Mucosa of descending colon (tissue), 3 donors: ENCODE measurements around the gene NABP2. TPM values are rescaled to one million over a fixed set of nuclear protein-coding genes. Genes with fewer than 3 reads are reported as not detected.

Source experiments
- ATAC-seq: fragments of 200-7000 bp; cut with Tn5 transposase; one replicate; pipeline ENCODE4 v1.9.1; 2020; ENCODE audit warnings: mild to moderate bottlenecking, moderate library complexity
- DNase-seq, 3 donors: peaks; one replicate each; pipeline ENCODE4 v3.0.0-alpha.2; 2020
- H3K36me3 ChIP-seq: fragments of 200-600 bp; one replicate; pipeline ENCODE4 v1.8.0; 2021; ENCODE audit warnings: low read depth, mild to moderate bottlenecking
- H3K4me1 ChIP-seq: fragments of 200-600 bp; one replicate; pipeline ENCODE4 v1.8.0; 2021; ENCODE audit warnings: low read depth, mild to moderate bottlenecking
- H3K4me3 ChIP-seq: fragments of 200-600 bp; one replicate; pipeline ENCODE4 v1.8.0; 2021; ENCODE audit warnings: mild to moderate bottlenecking
- H3K9me3 ChIP-seq: fragments of 200-600 bp; one replicate; pipeline ENCODE4 v1.8.0; 2021; ENCODE audit warnings: mild to moderate bottlenecking
- intact Hi-C, 2 donors: fragments of 100-400 bp; cut with DNase I in 1 of 2; cut with micrococcal nuclease in 1 of 2; formaldehyde crosslinking; loops; one replicate each; pipeline versions ENCODE4 v1.11.0 to v1.11.1; 2022; cut with DNase I, micrococcal nuclease
- total RNA-seq, 3 donors: library from RNA; stranded (reverse); fragmentation: NEBNext Ultra II Directional in 2 of 3; extraction: Animal tissue kit (Norgen Biotek cat#: 25700) in 2 of 3; gene quantifications; one replicate each; pipeline versions ENCODE4 v1.2.1 to v1.2.4, GENCODE V29; 2021 to 2023
- TF ChIP-seq, protein P1 (sequence below): fragments of 200-600 bp; IDR thresholded peaks from one replicate; pipeline ENCODE4 v1.8.0; 2022; ENCODE audit warnings: antibody characterized with exemption, mild to moderate bottlenecking
- donor health status: DM: no; HTN: no; CAD: no; lungs with moderate emphysema.
- donor health status: DM: no; HTN: no; CAD: no.
- donor health status: DM: no; HTN: yes; CAD: no.

Gene NABP2
- total RNA-seq, 3 donors from 2014 or later: 22.2 to 37.3 (median 30.2) TPM

DNA sequence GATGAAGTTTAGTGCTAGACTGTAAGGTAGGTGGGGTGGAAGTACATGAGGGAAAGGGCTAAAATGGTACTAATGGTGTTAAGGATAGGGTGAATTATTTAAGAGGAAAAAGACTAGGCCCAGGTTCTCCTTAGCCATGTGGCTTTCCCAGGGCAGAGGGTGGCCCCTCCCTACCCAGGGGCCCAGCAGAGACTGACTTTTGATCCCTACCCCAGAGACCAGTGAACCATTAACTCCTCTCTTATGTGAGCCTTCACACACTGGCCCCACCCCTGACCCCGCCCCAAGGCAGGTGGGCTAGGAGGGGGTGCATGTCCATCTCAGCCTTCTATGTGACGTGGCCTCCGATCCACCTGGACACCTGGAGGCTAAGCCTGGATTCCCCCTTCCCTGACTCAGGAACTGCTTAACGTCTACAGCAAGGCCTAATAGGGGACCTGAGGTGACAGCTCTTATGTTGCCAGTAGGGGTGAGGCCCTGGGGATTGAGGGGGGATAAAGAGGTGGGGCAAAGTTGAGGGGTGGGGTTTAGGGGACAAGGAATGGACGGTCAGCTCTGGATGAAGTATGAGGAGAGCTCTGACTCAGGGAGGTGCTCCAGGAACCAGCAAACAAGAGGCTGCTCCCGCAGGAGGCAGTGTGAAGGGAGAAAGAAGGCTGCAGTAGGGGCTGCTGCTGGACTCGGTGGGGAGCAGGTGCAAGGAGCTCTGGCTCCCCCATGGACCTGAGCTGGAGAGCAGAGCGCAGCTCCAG, 6.5 kb downstream of the NABP2 start:
- TF ChIP-seq, protein P1, sequence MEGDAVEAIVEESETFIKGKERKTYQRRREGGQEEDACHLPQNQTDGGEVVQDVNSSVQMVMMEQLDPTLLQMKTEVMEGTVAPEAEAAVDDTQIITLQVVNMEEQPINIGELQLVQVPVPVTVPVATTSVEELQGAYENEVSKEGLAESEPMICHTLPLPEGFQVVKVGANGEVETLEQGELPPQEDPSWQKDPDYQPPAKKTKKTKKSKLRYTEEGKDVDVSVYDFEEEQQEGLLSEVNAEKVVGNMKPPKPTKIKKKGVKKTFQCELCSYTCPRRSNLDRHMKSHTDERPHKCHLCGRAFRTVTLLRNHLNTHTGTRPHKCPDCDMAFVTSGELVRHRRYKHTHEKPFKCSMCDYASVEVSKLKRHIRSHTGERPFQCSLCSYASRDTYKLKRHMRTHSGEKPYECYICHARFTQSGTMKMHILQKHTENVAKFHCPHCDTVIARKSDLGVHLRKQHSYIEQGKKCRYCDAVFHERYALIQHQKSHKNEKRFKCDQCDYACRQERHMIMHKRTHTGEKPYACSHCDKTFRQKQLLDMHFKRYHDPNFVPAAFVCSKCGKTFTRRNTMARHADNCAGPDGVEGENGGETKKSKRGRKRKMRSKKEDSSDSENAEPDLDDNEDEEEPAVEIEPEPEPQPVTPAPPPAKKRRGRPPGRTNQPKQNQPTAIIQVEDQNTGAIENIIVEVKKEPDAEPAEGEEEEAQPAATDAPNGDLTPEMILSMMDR: no peak
- ATAC-seq (peak; percentile 95), DNase-seq (peak; percentile 89 to 92 (median 91))
- no peaks in the 10 kb centered on the region for H3K9me3 ChIP-seq
- H3K36me3 ChIP-seq: no peaks in the 10 kb centered on the region
- intact Hi-C loops: no loop called here
- H3K4me1 ChIP-seq: peaks cover 6% of the 10 kb centered on the region
- no peak overlapping the region for H3K4me3 ChIP-seq

DNA sequence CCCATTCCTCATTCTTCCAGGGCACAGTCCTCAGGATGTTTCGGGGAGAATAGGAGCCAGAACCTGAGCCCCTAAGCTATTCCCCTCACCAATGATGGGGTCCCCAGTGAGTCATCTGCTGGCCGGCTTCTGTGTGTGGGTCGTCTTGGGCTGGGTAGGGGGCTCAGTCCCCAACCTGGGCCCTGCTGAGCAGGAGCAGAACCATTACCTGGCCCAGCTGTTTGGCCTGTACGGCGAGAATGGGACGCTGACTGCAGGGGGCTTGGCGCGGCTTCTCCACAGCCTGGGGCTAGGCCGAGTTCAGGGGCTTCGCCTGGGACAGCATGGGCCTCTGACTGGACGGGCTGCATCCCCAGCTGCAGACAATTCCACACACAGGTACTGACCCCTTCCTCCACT, 7.0 kb downstream of the NABP2 start:
- TF ChIP-seq, protein P1: no peak
- intact Hi-C loops: no loop called here
- H3K36me3 ChIP-seq: no peaks in the 10 kb centered on the region
- H3K4me1 ChIP-seq: peaks cover 6% of the 10 kb centered on the region
- no peaks in the 10 kb centered on the region for H3K9me3 ChIP-seq
- ATAC-seq (peak; percentile 27), DNase-seq (peak in 2 of 3 donors; percentile 23 to 57)
- H3K4me3 ChIP-seq: no peak overlapping the region

DNA sequence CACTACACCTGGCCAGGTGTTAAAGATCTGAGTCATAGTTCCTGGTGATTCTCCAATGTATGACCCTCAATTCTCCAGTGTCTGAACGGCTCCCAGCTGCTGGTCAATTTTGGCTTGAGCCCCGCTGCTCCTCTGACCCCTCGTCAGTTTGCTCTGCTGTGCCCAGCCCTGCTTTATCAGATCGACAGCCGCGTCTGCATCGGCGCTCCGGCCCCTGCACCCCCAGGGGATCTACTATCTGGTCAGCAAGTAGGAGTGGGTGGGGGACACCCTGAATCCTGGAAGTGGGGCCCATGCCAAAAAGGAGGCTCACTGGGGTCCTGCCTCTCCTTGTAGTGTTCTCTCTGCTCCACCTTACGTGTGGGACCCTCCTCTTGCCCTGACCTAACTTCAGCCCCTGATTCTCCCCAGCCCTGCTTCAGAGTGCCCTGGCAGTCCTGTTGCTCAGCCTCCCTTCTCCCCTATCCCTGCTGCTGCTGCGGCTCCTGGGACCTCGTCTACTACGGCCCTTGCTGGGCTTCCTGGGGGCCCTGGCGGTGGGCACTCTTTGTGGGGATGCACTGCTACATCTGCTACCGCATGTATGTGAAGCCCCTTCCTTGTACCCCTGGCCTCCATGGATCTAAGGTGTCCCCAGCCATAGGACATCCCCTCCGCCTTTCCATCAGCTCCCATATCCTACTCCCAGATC, 10.7 kb downstream of the NABP2 start:
- Histone ChIP-seq H3K9me3 (no peaks in the 10 kb centered on the region), H3K4me3 (no peak overlapping the region), H3K4me1 (peaks cover 6% of the 10 kb centered on the region), H3K36me3 (no peaks in the 10 kb centered on the region)
- TF ChIP-seq, protein P1: no peak
- no peak for ATAC-seq
- DNase-seq: no peak
- intact Hi-C loops: no loop called here

DNA sequence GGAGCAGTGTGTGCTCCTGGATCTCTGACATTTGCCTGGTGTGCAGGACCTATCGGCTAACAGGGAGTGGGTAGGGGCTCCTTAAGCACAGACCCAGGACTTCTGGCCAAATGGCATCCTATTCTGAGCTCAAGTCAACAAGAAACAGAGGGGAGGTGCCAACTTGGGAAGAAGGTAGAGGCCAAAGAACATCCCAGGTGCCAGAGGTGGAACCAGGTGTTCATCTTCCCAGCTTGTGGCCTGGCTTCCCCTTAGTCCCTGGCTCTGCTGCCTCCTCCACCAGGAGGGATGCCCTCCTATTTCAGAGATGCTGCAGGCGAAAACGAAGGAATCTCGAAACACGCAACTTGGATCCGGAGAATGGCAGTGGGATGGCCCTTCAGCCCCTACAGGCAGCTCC, 11.9 kb downstream of the NABP2 start:
- DNase-seq (no peak), ATAC-seq (no peak)
- intact Hi-C loops: no loop called here
- H3K9me3 ChIP-seq: no peaks in the 10 kb centered on the region
- H3K4me1 ChIP-seq: peaks cover 4% of the 10 kb centered on the region
- no peaks in the 10 kb centered on the region for H3K36me3 ChIP-seq
- no peak overlapping the region for H3K4me3 ChIP-seq
- TF ChIP-seq, protein P1: no peak

DNA sequence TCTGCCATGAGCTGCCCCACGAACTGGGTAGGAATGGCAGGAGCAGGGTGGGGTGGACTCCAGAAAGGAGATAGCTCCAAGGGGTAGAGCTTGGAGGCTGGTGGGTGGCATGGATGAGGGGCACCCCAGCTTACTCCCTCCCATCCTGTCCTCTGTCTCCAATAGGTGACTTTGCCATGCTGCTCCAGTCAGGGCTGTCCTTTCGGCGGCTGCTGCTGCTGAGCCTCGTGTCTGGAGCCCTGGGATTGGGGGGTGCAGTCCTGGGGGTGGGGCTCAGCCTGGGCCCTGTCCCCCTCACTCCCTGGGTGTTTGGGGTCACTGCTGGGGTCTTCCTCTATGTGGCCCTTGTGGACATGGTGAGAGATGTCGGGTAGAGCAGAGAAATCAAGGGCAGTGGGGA, 12.8 kb downstream of the NABP2 start:
- Histone ChIP-seq H3K4me1 (peaks cover 4% of the 10 kb centered on the region), H3K9me3 (no peaks in the 10 kb centered on the region), H3K4me3 (no peak overlapping the region), H3K36me3 (no peaks in the 10 kb centered on the region)
- TF ChIP-seq, protein P1: no peak
- ATAC-seq: no peak
- intact Hi-C loops: no loop called here
- DNase-seq: no peak
